Ramos (cell line): ENCODE data around the gene AADACL2.
"Not testable (repeated sequence)": the region's sequence is repeated elsewhere in the genome, so short reads cannot be mapped to it uniquely, and the experiment has no call there.

Experiments
- in situ Hi-C: fragments of 300-500 bp; cut with MboI; formaldehyde crosslinking; loops from one replicate; pipeline ENCODE4 v1.14.3; 2022; ENCODE audit warnings: low sequenced_read_pairs; ENCODE audit not compliant: unreplicated experiment

Gene AADACL2

DNA sequence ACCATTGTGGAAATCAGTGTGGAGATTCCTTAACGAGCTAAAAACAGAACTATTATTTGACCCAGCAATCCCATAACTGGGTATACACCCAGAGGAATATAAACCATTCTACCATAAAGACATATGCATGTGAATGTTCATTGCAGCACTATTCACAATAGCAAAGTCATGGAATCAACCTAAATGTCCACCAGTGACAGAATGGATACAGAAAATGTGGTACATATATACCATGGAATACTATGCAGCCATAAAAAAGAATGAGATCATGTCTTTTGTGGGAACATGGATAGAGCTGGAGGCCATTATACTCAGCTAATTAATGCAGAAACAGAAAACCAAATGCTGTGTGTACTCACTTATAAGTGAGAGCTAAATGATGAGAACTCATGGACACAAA lies 31.0 kb downstream of the AADACL2 start:
- in situ Hi-C loops: not testable (repeated sequence)

DNA sequence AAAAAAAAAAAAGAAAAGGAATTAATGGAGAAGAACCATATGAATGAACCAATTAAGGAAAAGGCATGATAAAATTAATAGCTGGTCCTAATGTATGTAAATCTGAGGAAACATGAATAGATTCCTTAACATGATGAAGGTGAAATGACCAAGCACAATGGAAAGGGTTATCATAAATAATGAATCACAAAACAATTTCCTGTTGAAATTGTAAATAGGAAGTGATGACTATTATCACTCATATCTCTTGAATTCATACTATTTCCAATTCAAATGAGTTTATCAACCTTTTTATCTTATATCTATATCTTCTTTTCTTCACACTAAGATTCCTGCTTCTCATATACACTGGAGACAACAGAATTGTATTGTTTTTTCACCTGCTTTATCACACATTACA lies 32.0 kb downstream of the AADACL2 start:
- in situ Hi-C loops: no loop called here

DNA sequence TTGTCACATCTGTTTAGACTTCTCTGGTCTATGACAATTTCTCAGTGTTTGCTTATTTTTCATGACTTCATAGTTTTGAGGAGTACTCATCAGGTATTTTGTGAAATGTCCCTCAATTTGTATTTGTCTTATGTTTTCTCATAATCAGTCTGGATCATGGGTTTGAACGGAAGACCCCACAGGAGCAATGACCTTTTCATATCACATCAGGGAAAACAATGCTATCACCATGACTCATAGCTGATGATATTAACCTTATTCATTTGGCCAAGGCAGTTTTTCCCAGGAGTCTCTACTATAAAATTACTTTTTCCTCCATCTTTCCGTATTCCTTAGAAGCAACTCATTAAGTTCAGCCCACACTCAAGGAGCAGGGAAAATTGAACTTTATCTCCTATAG lies 32.7 kb downstream of the AADACL2 start:
- in situ Hi-C loops: no loop called here

DNA sequence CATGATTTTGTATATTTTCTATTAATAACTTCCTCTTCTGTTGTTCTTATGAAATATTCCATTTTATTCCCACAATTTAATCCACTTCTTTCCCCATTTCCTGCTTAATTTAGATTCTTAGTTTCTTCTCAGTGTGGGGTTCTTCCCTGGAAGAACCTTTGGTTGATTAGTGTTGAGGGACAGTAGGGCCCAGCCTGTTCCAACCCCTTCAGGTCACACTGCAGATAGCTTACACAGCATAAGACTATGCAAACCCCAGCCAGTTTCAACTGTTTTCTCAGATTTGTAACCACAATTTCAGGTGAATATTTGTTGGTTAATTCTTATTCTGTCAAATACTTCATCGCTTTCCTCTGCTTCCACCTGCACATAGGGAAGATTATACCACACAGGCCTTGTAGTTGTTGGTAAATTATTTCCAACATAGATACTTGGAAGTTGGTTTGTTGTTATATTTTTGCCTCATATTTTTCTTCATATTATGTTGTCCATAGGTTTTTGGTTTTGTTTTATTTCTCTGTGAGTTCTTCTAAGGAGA lies 34.7 kb downstream of the AADACL2 start:
- in situ Hi-C loops: no loop called here

DNA sequence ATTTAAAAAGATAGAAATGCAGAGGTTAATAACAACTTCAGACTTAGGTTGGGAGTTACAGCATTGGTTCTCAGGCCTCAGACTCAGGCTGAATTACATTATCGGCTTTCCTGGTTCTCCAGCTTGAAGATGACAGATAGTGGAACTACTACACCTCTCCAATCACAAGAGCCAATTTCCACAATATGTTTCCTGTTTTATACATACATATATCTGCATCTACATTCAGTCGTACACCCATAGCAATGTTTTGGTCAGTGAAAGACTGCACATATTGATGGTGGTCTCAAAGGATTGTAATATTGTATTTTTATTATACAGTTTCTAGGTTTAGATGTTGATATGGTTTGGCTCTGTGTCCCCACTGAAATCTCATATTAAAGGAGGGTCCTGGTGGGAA lies 35.4 kb downstream of the AADACL2 start:
- in situ Hi-C loops: no loop called here

DNA sequence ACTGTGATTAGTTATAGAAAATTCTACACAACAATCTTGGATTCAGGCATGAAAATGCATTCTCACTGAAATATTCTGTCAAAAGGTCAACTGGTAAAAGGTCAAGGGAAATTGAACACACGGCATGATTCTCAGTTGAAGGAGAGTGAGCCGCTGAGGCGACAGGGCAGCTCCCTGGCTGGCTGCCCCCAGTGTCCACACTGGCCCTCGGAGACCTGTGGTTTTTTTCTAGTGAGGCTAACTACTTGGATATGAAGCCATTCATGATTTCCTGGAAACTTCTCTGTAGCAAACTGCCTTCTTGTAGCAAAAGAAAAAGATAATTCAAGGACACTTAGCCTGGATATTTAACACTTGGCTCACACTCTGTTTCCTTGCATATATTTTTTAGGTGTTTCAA lies 37.2 kb downstream of the AADACL2 start:
- in situ Hi-C loops: no loop called here

DNA sequence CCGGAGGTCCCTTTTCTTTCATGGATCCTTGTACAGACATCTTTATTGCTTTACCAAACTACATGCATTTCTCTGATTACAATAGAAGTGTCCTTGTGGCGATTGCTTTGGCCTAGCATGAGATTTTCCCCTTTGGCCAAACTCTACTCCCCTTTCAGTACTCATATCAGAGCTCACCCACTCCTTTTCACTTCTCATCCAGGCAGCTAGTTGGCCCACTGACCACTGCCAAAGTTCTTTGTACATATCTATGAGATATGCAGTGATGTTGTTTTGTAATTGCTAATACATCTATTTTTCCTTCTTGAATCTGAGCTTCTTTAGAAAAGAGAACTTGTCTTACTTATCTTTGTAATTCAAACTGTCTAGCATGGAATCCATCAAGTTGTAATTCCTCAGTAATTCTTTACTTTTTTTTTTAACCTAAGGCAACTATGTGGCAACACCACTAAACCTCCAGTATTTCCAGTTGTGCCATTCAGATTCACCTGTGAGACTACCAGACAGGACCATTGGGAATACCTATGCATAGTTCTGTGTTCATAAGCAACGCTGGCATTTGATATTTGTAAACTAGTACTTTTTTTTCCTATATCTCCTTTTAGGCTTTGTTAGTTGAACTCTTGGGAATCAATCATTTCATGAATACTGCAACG lies 39.2 kb downstream of the AADACL2 start:
- in situ Hi-C loops: no loop called here

DNA sequence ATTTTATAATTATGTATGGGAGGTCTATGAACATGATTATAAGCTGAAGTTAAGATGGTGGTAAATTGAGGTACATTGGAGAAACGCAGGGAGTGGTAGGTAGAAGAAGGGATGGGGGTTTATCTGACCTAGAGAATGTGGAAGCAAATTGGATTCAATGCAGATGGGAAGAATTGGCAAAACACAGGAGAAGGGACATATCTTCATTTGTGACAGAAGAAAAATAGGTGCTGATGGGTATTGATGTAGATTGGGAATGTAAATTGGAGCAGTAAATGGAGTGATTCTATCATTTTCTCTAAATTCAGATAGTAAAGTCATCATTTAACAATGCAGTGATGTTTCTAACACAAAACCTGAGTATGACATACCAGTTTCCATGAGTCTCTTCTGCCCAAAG lies 40.5 kb downstream of the AADACL2 start:
- in situ Hi-C loops: no loop called here

DNA sequence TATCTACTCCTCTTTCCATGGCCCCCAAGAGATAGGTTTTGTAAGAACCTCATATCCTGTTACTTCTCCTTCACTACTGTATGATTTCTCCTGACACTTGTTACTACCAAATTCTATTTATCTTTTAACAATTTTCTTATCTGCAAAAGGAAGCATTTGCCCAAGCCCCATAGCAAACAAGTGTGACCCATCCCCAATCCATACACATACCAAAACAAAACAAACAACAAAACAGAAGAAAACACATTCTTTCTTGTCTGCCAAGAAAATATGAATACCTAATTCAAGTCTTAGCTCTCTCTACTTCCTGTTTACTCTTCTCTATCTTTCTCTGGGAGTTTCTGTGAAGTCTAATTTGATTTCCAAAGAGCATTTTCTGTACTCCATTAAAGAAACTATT lies 41.2 kb downstream of the AADACL2 start:
- in situ Hi-C loops: no loop called here

DNA sequence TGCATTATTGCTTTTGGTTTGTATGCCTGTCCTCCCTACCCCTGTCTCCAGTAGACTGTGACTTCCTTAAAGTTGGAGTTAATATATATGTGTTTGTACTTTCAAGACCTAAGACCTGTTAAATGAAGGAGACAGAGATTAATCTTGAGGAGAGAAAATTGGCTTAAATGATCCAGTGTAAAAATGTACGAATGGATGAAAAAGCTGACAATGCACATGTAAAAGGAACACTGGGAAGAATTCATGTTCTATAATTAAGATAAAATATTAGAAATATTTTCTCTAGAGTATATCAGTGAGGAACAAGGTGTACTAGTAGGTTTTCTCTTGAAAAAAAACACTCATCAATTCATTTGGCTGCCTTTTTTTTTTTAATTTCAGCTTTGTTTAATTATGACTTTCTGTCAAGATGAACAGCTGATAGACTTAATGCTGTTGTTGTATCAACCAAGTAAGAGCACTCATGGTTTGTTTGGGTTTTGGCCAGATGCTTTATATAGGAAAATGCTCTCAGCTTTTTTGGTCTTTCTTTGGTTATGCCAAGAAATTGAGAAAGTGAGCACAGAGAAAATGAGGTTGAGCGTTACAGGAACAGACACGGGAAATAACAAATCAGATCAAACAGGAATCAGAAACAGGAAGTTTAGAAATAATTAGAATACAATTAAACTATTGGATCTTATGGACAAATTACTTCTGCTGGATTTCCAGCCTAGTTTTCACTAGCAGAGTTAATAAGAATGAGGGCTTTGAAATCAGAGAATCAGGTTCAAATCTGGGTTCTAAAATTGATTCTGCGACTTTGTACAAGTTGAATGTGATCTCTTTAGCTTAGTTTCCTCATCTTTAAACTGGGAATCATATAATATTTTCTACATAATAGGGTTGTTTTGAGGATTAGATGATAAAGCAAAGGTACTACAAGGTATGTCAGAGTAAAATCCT lies 41.9 kb downstream of the AADACL2 start:
- in situ Hi-C loops: no loop called here

DNA sequence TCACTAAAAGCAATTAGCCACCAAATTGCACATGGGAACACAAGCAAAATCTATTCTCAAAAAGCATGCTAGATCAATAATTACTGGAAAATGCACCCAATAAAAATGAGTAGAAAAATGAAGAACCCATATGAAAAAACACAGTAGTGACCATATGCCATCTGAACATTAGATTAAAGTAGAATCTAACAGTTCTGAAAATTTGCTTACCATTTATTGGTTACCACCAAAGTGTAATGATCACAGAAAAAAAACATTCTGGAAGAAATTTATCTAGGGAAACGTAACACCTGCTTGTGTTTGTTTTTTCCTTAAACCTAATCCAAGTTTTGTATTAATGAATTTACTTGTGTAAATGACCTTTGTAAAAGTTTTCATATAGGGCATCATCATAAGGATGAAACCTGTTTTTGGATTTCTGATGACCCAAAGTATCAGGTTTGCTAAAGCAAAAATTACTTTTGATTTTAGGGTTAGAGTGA lies 42.6 kb downstream of the AADACL2 start:
- in situ Hi-C loops: no loop called here

DNA sequence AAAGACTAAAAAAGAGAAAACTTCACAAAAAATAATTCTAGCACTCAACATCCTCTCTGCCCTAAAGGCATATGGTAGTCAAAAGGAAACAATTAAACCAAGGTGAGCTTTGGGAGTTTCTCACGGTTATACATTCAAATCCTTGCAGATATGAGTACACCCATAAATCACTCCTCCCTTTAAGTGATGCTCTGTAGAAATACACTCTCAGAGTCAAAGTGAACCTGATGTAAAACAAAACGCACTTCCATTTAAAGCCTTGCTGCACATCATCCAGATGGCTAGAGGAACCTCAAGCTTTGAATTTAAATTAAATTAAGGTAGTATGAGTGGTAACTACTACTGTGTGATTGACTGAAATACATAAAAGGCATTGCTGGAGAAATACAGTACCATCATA lies 44.2 kb downstream of the AADACL2 start:
- in situ Hi-C loops: no loop called here

DNA sequence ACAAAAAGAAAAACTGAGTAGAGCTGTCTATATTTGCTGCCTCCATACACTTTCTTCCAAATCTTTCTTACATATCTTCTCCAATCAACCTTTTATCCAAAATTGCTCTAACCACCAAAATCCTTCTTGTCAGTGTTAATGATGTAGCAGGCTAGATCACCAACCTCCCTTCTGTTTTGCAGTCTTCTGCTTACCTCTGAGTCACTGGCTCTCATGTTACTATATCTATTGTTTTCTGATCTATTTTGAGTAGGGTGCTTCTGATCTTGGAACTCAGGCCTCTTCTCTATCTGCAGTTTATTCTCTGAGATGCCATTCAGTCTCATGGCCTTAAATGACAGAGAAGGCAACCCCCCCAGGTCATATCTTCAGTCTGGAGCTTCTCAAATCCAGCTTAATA lies 53.9 kb downstream of the AADACL2 start:
- in situ Hi-C loops: no loop called here

DNA sequence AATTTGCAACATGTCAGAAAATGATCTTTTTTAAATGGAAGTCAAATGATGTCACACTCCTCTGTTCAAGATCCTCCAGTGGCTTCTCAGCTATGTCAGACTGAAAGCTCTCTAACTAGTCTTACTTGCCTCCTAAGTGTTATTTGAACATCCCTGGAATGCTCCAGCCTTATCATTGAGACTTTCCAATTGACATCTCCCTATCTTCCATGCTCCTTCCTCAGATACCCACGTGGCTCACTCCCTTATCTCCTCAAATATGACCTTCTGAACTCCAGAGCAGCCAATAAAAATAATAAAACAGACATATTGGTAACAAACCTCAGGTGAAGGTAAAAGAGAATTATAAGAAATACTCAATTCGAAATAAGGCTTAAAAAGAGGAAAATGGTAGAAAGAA lies 54.7 kb downstream of the AADACL2 start:
- in situ Hi-C loops: no loop called here

DNA sequence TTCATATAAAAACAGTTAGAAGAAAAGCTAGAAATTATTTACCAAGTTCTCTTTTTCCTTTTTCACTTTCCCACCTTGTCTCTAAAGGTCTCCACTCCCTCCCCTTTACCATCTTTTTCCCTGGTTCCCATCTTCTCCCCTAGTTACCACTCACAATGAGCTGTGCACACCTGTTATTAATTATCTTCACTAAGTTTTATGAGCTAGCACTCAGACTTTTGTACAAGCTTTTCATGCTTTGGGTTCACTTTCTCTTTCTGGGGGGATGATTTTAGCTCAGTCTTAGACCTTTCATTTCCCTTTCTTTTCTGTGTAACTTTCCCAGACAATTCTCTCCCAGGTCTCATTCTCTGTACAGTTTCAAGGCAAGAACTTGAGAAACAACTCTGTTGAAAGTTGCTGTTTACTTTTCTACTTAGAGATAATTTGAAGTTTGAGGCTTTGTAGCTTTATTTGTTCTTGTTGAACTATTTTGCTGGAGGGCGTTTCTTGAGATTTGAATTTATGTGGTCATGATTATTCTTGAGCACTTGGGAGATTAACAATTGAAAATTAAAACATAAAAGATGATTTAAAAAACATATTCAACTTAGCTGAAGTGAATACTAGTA lies 56.2 kb downstream of the AADACL2 start:
- in situ Hi-C loops: no loop called here

DNA sequence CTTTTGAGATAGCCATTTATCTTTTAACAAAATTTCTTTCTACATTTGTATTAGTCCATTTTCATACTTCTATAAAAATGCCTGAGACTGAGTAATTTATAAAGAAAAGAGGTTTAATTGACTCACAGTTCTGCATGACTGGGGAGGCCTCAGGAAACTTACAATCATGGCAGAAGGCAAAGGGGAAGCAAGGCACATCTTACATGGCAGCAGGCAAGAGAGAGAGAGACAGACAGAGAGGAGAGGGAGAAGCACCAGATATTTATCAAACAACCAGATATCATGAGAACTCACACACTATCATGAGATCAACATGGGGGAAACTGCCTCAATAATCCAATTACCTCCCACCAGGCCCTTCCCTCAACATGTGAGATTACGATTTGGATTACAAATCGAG lies 57.0 kb downstream of the AADACL2 start:
- in situ Hi-C loops: not testable (repeated sequence)

DNA sequence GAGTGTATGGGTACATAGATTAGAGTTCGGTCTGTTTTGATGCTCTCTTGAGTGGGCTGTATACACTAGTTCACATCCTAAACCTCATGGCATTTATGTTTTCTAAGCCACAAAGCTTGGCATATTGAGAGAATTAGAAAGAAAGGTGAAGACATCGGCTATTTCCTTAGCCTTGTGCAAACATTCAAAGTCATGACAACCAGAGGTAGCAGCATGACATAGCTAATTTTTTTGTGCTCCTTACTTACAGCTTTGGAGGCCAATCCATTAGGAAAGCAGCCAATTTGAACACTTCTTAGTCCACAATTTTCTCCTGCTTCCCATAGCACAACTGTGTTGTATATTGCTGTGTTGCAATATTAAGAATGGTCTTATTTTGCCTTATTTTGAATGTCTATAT lies 58.7 kb downstream of the AADACL2 start:
- in situ Hi-C loops: no loop called here

DNA sequence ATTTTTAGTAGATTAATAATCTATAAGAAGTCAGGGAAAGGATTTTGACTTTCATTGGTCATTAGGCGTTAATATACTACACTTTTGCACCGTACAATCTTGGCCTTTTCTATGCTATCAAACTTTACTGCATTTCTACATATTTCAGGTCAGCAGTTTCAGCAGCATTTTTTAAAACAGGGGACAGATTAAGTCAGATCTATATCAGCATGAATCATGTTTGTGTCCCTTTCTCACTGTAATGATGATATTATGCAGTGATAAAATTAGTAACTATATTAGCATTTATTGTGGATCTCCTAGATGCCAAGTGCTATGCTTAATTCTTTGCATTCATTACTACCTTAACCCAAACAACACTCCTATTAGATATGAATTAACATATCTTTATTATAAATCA lies 59.9 kb downstream of the AADACL2 start:
- in situ Hi-C loops: no loop called here

DNA sequence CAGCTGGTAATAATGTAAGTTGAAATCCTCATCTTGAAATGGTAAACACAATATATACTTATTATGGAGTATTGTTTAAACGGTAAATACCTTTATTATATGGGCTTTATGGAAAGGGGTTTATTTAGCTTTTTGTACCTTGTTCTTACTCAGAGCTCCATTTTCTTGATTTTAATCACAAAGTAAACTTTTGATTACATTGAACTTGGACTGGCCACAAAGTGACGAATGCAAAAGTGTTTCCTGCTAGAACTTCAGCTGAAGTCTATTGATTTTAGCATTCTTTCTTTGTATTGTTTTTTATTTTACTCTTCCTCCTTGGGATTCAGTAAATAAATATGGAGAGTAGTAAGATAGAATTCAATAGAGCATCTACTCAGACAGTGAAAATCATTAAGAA lies 60.4 kb downstream of the AADACL2 start:
- in situ Hi-C loops: no loop called here

DNA sequence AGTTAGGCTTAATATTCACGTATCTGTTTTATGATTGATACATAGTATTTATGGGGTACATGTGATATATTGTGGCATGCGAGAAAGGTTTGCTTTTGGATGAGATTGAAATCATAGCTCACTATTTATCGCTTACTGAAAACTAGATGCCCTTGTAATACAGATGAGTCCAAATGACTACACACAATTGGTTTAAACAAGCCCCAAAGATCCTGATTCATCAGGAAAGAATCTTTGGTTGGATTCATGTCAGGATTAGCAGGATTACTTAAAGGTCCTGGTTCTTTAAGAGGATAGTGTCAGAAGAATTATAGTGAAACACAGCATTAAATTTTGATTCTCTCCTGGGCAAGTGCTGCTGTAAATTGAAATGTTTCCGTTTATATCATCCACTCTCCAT lies 61.5 kb downstream of the AADACL2 start:
- in situ Hi-C loops: no loop called here

DNA sequence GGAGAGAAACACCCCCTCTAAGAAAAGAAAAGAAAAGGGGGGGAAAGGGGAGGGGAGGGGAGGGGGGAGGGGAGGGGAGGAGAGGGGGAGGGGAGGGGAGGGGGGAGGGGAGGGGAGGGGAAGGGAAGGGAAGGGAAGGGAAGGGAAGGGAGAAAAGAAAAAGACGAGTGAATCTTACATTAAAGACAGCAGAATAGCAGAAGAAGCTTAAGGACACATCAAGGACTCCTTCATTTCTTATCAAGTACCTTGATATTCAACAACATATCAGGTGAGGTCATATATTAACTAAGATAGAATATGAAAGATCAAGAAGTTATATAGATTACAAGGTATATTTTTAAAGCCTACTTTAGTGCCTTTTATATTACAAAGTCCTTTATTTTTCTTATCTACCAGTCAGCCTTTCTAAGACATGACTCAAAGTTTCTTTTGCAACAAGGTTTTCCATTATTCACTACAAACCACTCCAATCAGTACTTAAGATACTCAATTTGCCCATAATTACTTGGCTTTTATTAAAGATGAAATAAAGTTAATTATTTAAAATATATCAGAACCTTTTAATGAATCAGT lies 62.5 kb downstream of the AADACL2 start:
- in situ Hi-C loops: no loop called here
